GM11168 (cell line): ENCODE results near the gene PPP2R5C.

Experiments
- in situ Hi-C: fragments of 300-500 bp; cut with MboI; formaldehyde crosslinking; loops from one replicate; pipeline ENCODE4 v1.12.0; 2022; ENCODE audit warnings: low sequenced_read_pairs; ENCODE audit not compliant: unreplicated experiment

The PPP2R5C gene

GRCh38 chr14:101834397-101834796 lies 72.9 kb downstream of the PPP2R5C start:
- in situ Hi-C loops, result no loop called here

- in situ Hi-C loops, result no loop called here
Observed at GRCh38 chr14:101834800-101835547, 73.5 kb downstream of the PPP2R5C start.

- in situ Hi-C loops, result no loop called here
Observed at GRCh38 chr14:101835566-101835965, 74.1 kb downstream of the PPP2R5C start.

- in situ Hi-C loops, result no loop called here
Observed at GRCh38 chr14:101836135-101836534, 74.6 kb downstream of the PPP2R5C start.

GRCh38 chr14:101838476-101838875 lies 77.0 kb downstream of the PPP2R5C start:
- in situ Hi-C loops, result no loop called here

- in situ Hi-C loops, result no loop called here
Observed at GRCh38 chr14:101839236-101839635, 77.7 kb downstream of the PPP2R5C start.

GRCh38 chr14:101839661-101840060 lies 78.2 kb downstream of the PPP2R5C start:
- in situ Hi-C loops, result no loop called here

GRCh38 chr14:101840649-101841369 lies 79.3 kb downstream of the PPP2R5C start:
- in situ Hi-C loops, result no loop called here

- in situ Hi-C loops, result no loop called here
Observed at GRCh38 chr14:101843038-101843437, 81.5 kb downstream of the PPP2R5C start.

- in situ Hi-C loops, result no loop called here
Observed at GRCh38 chr14:101843665-101844064, 82.2 kb downstream of the PPP2R5C start.

GRCh38 chr14:101844219-101844618 lies 82.7 kb downstream of the PPP2R5C start:
- in situ Hi-C loops, result no loop called here

- in situ Hi-C loops, result no loop called here
Observed at GRCh38 chr14:101844751-101845150, 83.2 kb downstream of the PPP2R5C start.

- in situ Hi-C loops, result no loop called here
Observed at GRCh38 chr14:101845496-101845895, 84.0 kb downstream of the PPP2R5C start.

GRCh38 chr14:101845896-101846295 lies 84.4 kb downstream of the PPP2R5C start:
- in situ Hi-C loops, result no loop called here

GRCh38 chr14:101849125-101849524 lies 87.6 kb downstream of the PPP2R5C start:
- in situ Hi-C loops, result no loop called here

- in situ Hi-C loops, result no loop called here
Observed at GRCh38 chr14:101849640-101850039, 88.1 kb downstream of the PPP2R5C start.

GRCh38 chr14:101851183-101851582 lies 89.7 kb downstream of the PPP2R5C start:
- in situ Hi-C loops, result no loop called here

GRCh38 chr14:101851736-101852405 lies 90.4 kb downstream of the PPP2R5C start:
- in situ Hi-C loops, result no loop called here

GRCh38 chr14:101852785-101853184 lies 91.3 kb downstream of the PPP2R5C start:
- in situ Hi-C loops, result no loop called here

GRCh38 chr14:101853455-101854018 lies 92.0 kb downstream of the PPP2R5C start:
- in situ Hi-C loops, result no loop called here

- in situ Hi-C loops, result no loop called here
Observed at GRCh38 chr14:101854366-101854765, 92.9 kb downstream of the PPP2R5C start.
